Measurements from ENCODE around the gene IGF2BP2. TPM values are rescaled to one million over a fixed set of nuclear protein-coding genes. Genes with fewer than 3 reads are reported as not detected.

Gene IGF2BP2
- total RNA-seq, 1 experiment from 2014 or later: 66.2 TPM

DNA sequence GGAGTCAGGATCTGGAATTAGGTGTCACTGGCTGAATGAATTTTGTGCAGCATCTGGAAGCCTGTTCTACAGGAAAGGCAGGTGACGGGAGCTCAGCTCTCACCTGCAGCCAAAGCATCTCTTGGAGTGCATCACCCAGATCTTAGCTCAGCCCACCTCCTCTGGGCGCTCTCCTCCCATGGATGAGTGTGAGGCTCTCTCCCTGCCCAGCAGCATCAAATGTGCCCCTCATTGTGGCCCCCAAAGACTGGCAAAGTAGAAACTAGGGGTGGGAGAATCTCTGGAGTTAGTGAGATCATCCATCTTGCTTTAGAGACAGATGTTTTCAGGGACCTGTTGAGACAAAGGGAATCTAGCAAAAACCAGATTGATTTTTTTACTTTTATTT lies 170.1 kb downstream of the IGF2BP2 start:
- intact Hi-C loops (cut with micrococcal nuclease; ENCODE audit: unreplicated experiment): no loop called here
- CTCF ChIA-PET: no interaction called here
- no peak for TF ChIP-seq EZH2 (IDR thresholded peaks at IDR 0.05; ENCODE audit: borderline replicate concordance, low read depth, low read length, poor library complexity, severe bottlenecking)
- TF ChIP-seq, protein P1, sequence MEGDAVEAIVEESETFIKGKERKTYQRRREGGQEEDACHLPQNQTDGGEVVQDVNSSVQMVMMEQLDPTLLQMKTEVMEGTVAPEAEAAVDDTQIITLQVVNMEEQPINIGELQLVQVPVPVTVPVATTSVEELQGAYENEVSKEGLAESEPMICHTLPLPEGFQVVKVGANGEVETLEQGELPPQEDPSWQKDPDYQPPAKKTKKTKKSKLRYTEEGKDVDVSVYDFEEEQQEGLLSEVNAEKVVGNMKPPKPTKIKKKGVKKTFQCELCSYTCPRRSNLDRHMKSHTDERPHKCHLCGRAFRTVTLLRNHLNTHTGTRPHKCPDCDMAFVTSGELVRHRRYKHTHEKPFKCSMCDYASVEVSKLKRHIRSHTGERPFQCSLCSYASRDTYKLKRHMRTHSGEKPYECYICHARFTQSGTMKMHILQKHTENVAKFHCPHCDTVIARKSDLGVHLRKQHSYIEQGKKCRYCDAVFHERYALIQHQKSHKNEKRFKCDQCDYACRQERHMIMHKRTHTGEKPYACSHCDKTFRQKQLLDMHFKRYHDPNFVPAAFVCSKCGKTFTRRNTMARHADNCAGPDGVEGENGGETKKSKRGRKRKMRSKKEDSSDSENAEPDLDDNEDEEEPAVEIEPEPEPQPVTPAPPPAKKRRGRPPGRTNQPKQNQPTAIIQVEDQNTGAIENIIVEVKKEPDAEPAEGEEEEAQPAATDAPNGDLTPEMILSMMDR (conservative IDR thresholded peaks at IDR 0.05; ENCODE audit: low read depth, low read length): no peak
- Histone ChIP-seq H3K27ac (ENCODE audit: low read depth, low read length, poor library complexity, severe bottlenecking) (no peak overlapping the region), H3K9me3 (ENCODE audit: low read depth, low read length, poor library complexity, severe bottlenecking) (no peaks in the 10 kb centered on the region), H3K4me3 (ENCODE audit: low read depth, low read length, poor library complexity, severe bottlenecking) (no peak overlapping the region), H3K4me1 (ENCODE audit: insufficient read depth, low read length, poor library complexity, severe bottlenecking) (no peaks in the 10 kb centered on the region), H3K36me3 (ENCODE audit: insufficient read depth, low read length, poor library complexity, severe bottlenecking) (peaks cover 58% of the 10 kb centered on the region), H3K27me3 (replicated peaks; ENCODE audit: insufficient read depth, low read depth, low read length, poor library complexity) (no peaks in the 10 kb centered on the region)
- no TSS peak for BruUV-seq (replicated peaks)
- POLR2A ChIA-PET (ENCODE audit: low non-redundant PET): no interaction called here
- DNase-seq (ENCODE audit: low spot score): no peak

DNA sequence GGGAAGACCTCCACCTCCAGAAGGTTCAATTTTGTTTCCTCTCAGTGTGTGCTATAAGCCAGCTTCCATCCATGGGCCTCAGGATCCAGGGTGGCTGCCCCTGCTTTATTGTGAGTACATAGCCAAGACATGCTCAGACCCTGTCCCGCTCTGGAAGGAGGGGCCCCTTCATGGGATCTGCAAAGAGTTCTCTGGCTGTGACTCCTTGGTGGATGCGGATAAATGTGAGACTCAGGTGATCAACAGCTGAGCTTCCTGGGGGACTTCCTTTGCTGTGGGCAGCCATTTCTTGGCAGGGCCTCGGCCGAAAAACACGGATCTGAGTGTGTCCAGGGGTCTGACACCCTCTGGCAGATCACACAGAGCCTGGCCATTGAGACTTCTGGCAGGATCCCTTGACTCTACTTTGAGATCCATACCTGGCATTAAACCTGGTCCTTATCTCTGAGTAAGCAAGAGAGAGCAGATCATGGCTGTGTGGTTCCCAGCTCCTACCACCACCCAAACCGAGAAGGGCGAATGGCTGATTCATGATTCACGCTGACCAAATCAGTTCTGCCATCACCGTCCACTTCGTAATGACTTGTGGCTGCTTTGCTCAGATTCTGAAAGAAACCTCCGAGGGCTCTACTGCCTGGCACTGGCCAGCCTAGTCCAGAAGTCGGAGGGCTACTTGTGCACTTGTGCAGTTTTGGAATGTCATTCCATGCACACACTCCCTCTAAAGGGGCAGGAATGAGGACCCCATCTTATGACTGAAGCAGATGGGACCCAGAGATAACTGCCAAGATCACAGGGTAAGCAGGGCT lies 170.7 kb downstream of the IGF2BP2 start:
- Histone ChIP-seq H3K27ac (ENCODE audit: low read depth, low read length, poor library complexity, severe bottlenecking) (no peak overlapping the region), H3K4me3 (ENCODE audit: low read depth, low read length, poor library complexity, severe bottlenecking) (no peak overlapping the region), H3K9me3 (ENCODE audit: low read depth, low read length, poor library complexity, severe bottlenecking) (no peaks in the 10 kb centered on the region), H3K4me1 (ENCODE audit: insufficient read depth, low read length, poor library complexity, severe bottlenecking) (no peaks in the 10 kb centered on the region), H3K27me3 (replicated peaks; ENCODE audit: insufficient read depth, low read depth, low read length, poor library complexity) (no peaks in the 10 kb centered on the region), H3K36me3 (ENCODE audit: insufficient read depth, low read length, poor library complexity, severe bottlenecking) (peaks cover 62% of the 10 kb centered on the region)
- TF ChIP-seq, protein P1 (conservative IDR thresholded peaks at IDR 0.05; ENCODE audit: low read depth, low read length): no peak
- no peak for TF ChIP-seq EZH2 (IDR thresholded peaks at IDR 0.05; ENCODE audit: borderline replicate concordance, low read depth, low read length, poor library complexity, severe bottlenecking)
- BruUV-seq (replicated peaks): no TSS peak
- DNase-seq (ENCODE audit: low spot score): no peak
- ChIA-PET POLR2A (ENCODE audit: low non-redundant PET) (no interaction called here), CTCF (no interaction called here)
- intact Hi-C loops (cut with micrococcal nuclease; ENCODE audit: unreplicated experiment): no loop called here

DNA sequence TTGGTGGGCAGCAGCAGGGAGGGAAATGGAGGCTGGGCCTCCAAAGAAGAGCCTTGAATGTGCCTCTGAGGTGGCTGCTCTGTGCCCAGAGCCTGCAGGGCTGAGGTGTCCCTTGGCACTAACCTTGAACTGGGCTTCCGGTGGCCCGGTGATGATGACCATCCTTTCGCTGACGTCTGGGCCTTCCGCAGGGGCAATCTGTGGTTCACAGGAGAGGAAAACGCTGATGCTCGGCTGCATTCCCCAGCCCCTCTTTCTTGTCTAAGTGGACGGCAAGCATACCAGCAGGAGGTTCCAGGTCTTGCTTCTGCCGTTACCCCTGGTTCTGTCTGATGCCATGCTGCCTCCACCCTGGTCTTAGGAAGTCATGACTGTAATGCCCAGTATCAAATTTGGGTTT lies 172.9 kb downstream of the IGF2BP2 start:
- DNase-seq (ENCODE audit: low spot score): no peak
- CTCF ChIA-PET: no interaction called here

More for the DNA sequence above, 172.9 kb downstream of the IGF2BP2 start:
- Histone ChIP-seq H3K9me3 (ENCODE audit: low read depth, low read length, poor library complexity, severe bottlenecking) (no peaks in the 10 kb centered on the region), H3K27me3 (replicated peaks; ENCODE audit: insufficient read depth, low read depth, low read length, poor library complexity) (no peaks in the 10 kb centered on the region), H3K4me1 (ENCODE audit: insufficient read depth, low read length, poor library complexity, severe bottlenecking) (no peaks in the 10 kb centered on the region), H3K4me3 (ENCODE audit: low read depth, low read length, poor library complexity, severe bottlenecking) (no peak overlapping the region), H3K36me3 (ENCODE audit: insufficient read depth, low read length, poor library complexity, severe bottlenecking) (peaks cover 60% of the 10 kb centered on the region), H3K27ac (ENCODE audit: low read depth, low read length, poor library complexity, severe bottlenecking) (no peak overlapping the region)
- TF ChIP-seq, protein P1 (conservative IDR thresholded peaks at IDR 0.05; ENCODE audit: low read depth, low read length): no peak
- TF ChIP-seq EZH2 (IDR thresholded peaks at IDR 0.05; ENCODE audit: borderline replicate concordance, low read depth, low read length, poor library complexity, severe bottlenecking): no peak
- no TSS peak for BruUV-seq (replicated peaks)
- POLR2A ChIA-PET (ENCODE audit: low non-redundant PET): interaction anchor here (0.5 kb wide), 1 partner anchor 94 kb away, joined by 3 read pairs; no protein-coding TSS in a partner anchor
- intact Hi-C loops (cut with micrococcal nuclease; ENCODE audit: unreplicated experiment): no loop called here

All from A673 (cell line).